Stimulated activated CD4-positive, alpha-beta T cell treated with anti-CD3 and anti-CD28 coated beads, Interleukin-12 subunit alpha, Interleukin-12 subunit beta, amount 100 ng/mL, for 4 hours (primary cell): ENCODE data around the gene SLF1.

Source experiments
- DNase-seq: peaks from one replicate; pipeline ENCODE4 v3.0.0-alpha.2; 2020

The SLF1 gene

DNA sequence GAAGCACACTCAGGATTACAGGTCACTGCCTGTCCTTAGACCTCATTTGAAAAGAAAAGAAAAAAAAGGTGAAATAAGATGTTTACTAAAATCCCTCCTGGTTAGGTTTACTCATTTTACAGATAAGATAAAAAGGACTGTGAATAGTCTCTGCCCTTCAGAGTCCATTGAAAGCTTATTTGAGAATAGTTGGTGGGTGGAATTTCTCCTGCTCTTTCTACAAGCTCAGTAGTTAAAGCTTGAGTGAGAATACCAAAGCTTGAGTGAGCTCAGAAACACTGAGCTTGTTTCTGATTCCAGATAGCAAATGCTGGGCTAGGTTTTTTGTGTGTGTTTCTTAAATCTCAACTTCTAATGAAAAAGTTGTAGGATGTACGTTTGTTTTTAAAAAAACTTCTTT lies 106.7 kb downstream of the SLF1 start:
- DNase-seq = no peak

DNA sequence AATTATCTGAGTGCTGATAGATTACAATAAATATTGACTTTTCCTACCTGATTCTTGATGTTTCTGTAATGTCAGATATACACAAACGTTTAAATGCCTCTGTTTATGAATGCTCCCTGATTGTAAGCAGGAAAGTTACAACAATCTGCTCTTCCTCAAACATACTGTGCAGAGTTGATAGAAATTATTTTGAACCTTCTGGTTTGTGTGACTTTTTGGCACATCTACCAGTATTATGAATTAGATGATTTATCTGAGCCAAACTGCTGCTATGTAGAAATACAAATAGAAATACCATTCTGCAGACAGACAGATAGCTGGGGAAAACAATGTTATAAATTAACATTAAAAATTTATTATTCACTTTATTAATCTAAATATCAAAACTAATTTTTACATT lies 113.0 kb downstream of the SLF1 start:
- no peak for DNase-seq

DNA sequence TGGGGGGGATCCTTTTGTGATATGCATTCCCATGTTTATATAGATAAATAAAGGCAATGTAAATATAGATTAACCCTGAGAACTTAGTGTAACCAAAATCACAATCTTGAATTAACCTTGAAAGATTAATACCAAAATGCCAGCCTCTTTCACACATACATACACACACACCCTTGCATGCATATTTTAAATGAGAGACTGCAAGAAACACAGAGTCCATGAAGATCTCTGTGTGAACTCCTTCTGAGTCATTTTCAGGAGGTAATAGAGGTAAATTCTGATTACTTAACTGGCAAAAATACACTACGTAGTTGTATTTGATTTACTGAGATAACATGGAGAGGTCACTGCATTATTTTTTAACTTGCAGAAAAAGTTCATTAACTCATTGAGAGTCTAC lies 118.0 kb downstream of the SLF1 start:
- no peak for DNase-seq

DNA sequence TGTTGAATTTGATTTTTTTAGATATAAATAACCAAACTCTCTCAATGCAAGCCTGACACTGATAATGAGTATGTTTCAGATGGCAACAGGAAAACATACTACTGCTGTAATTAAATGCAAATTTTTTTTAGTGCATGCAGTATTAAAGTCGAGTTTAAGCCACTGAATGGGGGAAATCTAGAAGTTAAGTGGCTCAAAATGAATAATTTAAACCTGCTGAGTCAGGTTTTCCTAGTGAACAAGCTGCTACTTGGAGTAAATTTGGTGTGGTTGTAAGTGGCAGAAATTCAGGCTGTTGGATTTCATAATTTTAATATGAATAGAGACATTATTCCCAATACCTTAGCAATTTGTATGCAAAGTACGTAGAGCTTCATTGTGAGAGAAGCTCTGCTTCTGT lies 121.8 kb downstream of the SLF1 start:
- DNase-seq = no peak

DNA sequence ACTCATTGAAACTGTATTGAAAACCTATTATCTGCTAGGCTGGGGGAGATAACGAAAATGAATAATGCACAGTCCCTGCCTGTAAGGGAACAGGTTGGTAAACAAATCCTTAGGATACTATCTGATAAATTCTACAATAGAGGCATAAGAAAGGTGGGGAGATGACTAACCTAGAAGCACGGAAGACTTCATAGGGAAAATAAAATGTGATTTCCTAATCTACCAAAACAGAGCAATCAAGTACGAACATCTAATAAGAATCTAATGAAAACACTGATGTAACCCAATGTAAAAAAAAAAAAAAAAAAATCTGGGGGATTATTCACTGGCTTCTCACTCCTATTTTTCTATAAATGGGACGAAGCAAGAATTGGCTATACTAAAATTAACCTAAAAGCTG lies 124.4 kb downstream of the SLF1 start:
- DNase-seq = no peak

DNA sequence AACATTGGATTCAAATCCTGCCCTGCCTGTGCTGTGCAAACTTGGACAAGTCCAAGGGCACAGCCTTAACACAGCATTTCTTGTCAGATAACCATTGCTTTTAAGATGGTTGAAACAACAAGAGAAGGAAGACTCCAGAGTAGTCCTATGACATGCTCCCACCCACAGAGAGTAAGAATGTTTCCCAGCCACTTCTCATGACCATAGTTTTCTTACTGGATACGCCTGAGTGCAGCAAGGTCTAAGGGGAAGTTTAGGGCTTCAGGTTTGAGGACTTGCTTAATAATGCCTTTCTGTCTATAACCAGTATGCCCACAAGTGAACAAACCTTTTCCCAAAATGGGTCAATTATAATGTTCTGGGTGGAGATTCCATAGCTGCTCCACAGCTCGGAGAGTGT lies 126.4 kb downstream of the SLF1 start:
- no peak for DNase-seq

DNA sequence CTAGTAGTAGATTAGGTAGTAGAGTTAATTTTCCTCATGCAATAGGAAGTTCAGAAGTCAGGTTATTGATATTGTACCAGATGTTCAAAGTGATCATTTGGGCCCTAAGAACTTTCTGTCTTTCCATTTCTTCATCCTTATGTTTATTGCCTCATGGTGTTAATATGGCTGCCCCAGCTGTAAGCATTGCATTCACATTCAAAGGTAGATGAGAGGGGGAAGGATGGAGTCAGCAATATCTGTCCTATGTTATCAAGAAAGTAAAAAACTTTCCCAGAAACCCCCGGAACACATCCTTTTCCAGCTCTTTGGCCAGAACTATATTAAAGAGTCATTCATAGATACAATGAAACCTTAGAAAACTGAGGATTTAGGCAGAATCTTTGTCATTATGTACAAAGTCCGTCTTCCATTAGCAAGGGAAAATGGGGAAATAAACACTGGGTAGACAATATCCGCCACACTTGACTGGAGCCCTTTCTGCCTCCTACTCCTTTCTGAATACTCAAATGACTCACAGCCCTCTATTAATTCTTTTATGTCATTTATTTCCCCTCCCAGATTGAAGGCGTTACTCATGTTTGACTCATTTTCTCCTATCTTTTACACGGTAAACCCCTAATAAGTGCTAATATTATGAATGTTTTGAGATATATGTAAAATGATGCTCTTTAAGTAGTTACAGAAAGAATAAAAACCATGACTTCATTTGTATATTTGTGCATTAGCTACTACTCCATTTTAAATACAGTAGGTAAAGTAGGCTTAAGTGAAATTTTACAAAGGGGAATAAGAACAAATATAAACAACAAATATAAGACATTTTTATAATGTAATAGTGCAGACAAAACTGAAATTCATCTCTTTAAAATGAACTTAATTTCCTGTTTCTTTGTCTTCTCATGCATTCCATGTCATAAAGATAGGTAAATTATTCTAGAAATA lies 127.6 kb downstream of the SLF1 start:
- DNase-seq = no peak

DNA sequence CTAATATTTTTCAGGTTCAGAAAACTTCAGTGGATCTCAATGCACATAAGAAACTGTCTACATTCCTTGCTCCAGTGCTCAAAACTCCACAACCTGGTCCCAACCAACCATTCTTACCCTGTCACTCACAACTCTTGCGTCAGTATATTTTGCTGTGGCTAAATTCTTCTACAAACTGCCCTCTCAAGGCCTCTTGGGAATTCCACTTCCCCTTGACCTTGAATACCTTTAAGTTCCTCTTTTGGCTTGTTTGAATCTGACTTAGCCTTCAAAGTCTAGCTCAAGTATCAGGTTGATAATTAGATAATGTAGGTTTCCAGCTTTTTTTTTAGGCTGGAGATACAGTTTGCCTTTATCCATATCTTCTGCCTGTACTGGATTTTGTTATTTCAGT lies 128.3 kb downstream of the SLF1 start:
- no peak for DNase-seq
